ENCODE measurements around the gene NAP1L1. TPM values are rescaled to one million over a fixed set of nuclear protein-coding genes. Genes with fewer than 3 reads are reported as not detected.

NAP1L1 gene
- total RNA-seq, 4 donors from 2014 or later: 175 to 544 (median 399) TPM

GRCh38 chr12:76083246-76083903, 1.1 kb downstream of the NAP1L1 start:
- intact Hi-C loops (cut with DNase I; ENCODE audit: low total_unique reads): no loop called here
- TF ChIP-seq CTCF (IDR thresholded peaks at IDR 0.05) (no peak), POLR2A (IDR thresholded peaks at IDR 0.05) (no peak)
- Histone ChIP-seq H3K36me3 (no peaks in the 10 kb centered on the region), H3K4me3 (peak overlapping the region; percentile 72 to 74), H3K27me3 (no peaks in the 10 kb centered on the region), H3K27ac (peak overlapping the region; percentile 91 to 98), H3K4me1 (peaks cover 0 to 6% of the 10 kb centered on the region in 2 donors), H3K9me3 (no peaks in the 10 kb centered on the region)
- DNase-seq: no peak

GRCh38 chr12:76081909-76082308, 2.6 kb downstream of the NAP1L1 start:
- H3K27ac ChIP-seq: no peak overlapping the region
- H3K9me3 ChIP-seq: no peaks in the 10 kb centered on the region
- no peak overlapping the region for H3K4me3 ChIP-seq
- no peaks in the 10 kb centered on the region for H3K36me3 ChIP-seq
- TF ChIP-seq CTCF (IDR thresholded peaks at IDR 0.05) (no peak), POLR2A (IDR thresholded peaks at IDR 0.05) (no peak)
- peaks cover 0 to 6% of the 10 kb centered on the region in 2 donors for H3K4me1 ChIP-seq
- DNase-seq: no peak
- intact Hi-C loops (cut with DNase I; ENCODE audit: low total_unique reads): no loop called here
- no peaks in the 10 kb centered on the region for H3K27me3 ChIP-seq

GRCh38 chr12:76080729-76081415, 3.6 kb downstream of the NAP1L1 start:
- Histone ChIP-seq H3K36me3 (no peaks in the 10 kb centered on the region), H3K27me3 (no peaks in the 10 kb centered on the region), H3K4me3 (no peak overlapping the region), H3K27ac (no peak overlapping the region), H3K4me1 (peaks cover 0 to 9% of the 10 kb centered on the region in 2 donors), H3K9me3 (no peaks in the 10 kb centered on the region)
- TF ChIP-seq POLR2A (IDR thresholded peaks at IDR 0.05) (no peak), CTCF (IDR thresholded peaks at IDR 0.05) (no peak)
- intact Hi-C loops (cut with DNase I; ENCODE audit: low total_unique reads): no loop called here
- no peak for DNase-seq

- intact Hi-C loops (cut with DNase I; ENCODE audit: low total_unique reads): no loop called here
- no peaks in the 10 kb centered on the region for H3K27me3 ChIP-seq
- H3K4me1 ChIP-seq: peaks cover 0 to 9% of the 10 kb centered on the region in 2 donors
- H3K9me3 ChIP-seq: no peaks in the 10 kb centered on the region
- no peak for DNase-seq
- H3K36me3 ChIP-seq: no peaks in the 10 kb centered on the region
- no peak overlapping the region for H3K27ac ChIP-seq
- TF ChIP-seq CTCF (IDR thresholded peaks at IDR 0.05) (no peak), POLR2A (IDR thresholded peaks at IDR 0.05) (no peak)
- no peak overlapping the region for H3K4me3 ChIP-seq
Measured at GRCh38 chr12:76080017-76080728, 4.3 kb downstream of the NAP1L1 start.

- Histone ChIP-seq H3K9me3 (no peaks in the 10 kb centered on the region), H3K27me3 (no peaks in the 10 kb centered on the region), H3K36me3 (no peaks in the 10 kb centered on the region), H3K4me3 (no peak overlapping the region), H3K27ac (no peak overlapping the region), H3K4me1 (peaks cover 0 to 9% of the 10 kb centered on the region in 2 donors)
- intact Hi-C loops (cut with DNase I; ENCODE audit: low total_unique reads): no loop called here
- no peak for DNase-seq
- no peak for TF ChIP-seq CTCF (IDR thresholded peaks at IDR 0.05)
- no peak for TF ChIP-seq POLR2A (IDR thresholded peaks at IDR 0.05)
Measured at GRCh38 chr12:76078748-76079147, 5.7 kb downstream of the NAP1L1 start.

All from uterus (tissue), 4 donors.